Osteoblast (primary cell): ENCODE measurements around the gene PDCD10. TPM values are rescaled to one million over a fixed set of nuclear protein-coding genes. Genes with fewer than 3 reads are reported as not detected.

Experiments
- DNase-seq: peaks from one replicate; pipeline ENCODE4 v3.0.0; 2011; ENCODE audit warnings: low spot score, mixed read lengths; ENCODE audit not compliant: insufficient read length; ENCODE audit errors: missing footprints
- H2AFZ ChIP-seq: 2 replicates; pipeline ENCODE4 v1.6.0; 2011; ENCODE audit warnings: mild to moderate bottlenecking, low read length
- H3K27ac ChIP-seq: 2 replicates; pipeline ENCODE4 v1.5.1; 2011; ENCODE audit warnings: mild to moderate bottlenecking, low read depth, low read length, moderate library complexity
- H3K27me3 ChIP-seq: 2 replicates; pipeline ENCODE4 v1.6.0; 2012; ENCODE audit warnings: mild to moderate bottlenecking, control low read depth, inconsistent platforms, low read length, moderate library complexity; ENCODE audit not compliant: insufficient read depth
- H3K36me3 ChIP-seq: 2 replicates; pipeline ENCODE4 v1.5.1; 2011; ENCODE audit warnings: mild to moderate bottlenecking, low read length, control low read depth, moderate library complexity; ENCODE audit not compliant: insufficient read depth
- H3K4me1 ChIP-seq: 2 replicates; pipeline ENCODE4 v1.5.1; 2011; ENCODE audit warnings: mild to moderate bottlenecking, low read length, control low read depth, moderate library complexity; ENCODE audit not compliant: insufficient read depth
- H3K4me2 ChIP-seq: 2 replicates; pipeline ENCODE4 v1.6.0; 2011; ENCODE audit warnings: mild to moderate bottlenecking, low read length; ENCODE audit not compliant: insufficient read depth
- H3K4me3 ChIP-seq: fragments of 200-600 bp; sonication (generic); 3 replicates; pipeline ENCODE4 v1.5.1; 2012; ENCODE audit warnings: mild to moderate bottlenecking, low read length, inconsistent platforms; ENCODE audit not compliant: insufficient read depth
- H3K79me2 ChIP-seq: 2 replicates; pipeline ENCODE4 v1.6.0; 2012; ENCODE audit warnings: mild to moderate bottlenecking, low read length, control low read depth, inconsistent platforms; ENCODE audit not compliant: insufficient read depth
- H3K9me3 ChIP-seq: 2 replicates; pipeline ENCODE4 v1.5.1; 2011; ENCODE audit warnings: low read depth, low read length, control low read depth
- H4K20me1 ChIP-seq: 2 replicates; pipeline ENCODE4 v1.6.0; 2012; ENCODE audit warnings: mild to moderate bottlenecking, low read length, control low read depth; ENCODE audit not compliant: insufficient read depth
- total RNA-seq: library from RNA; depleted of rRNA; stranded (reverse); fragments of >200 nt; gene quantifications from 2 replicates; pipeline ENCODE4 v1.2.3, GENCODE V29; 2012
- TF ChIP-seq, protein P1 (sequence below): IDR thresholded peaks from 2 replicates; pipeline ENCODE4 v1.5.1; 2011; ENCODE audit warnings: mild to moderate bottlenecking, low read depth, low read length, moderate library complexity; ENCODE audit errors: extremely low read depth

Gene PDCD10
- total RNA-seq, 1 donor: 44.9 TPM

DNA sequence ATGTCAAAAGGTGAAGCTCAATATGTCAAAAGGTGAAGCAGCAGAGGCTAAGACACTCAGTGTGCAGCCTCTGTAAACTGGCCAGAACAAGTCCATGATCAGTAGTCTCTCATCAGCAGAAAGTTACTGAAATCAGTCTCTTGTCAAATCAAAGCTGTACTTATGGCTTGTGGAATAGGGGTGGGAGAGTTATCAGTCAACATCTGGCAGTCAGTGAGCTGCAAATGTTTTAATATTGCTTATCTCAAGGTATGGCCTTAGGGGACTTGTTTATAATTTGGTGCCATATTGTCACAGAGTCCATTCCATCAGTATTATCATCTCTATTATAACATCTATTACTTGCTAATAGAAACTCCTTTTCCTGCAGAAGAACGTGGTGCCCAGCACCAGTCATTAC is 66.0 kb downstream of the PDCD10 start:
- H3K4me3 ChIP-seq: no peak overlapping the region
- TF ChIP-seq, protein P1, sequence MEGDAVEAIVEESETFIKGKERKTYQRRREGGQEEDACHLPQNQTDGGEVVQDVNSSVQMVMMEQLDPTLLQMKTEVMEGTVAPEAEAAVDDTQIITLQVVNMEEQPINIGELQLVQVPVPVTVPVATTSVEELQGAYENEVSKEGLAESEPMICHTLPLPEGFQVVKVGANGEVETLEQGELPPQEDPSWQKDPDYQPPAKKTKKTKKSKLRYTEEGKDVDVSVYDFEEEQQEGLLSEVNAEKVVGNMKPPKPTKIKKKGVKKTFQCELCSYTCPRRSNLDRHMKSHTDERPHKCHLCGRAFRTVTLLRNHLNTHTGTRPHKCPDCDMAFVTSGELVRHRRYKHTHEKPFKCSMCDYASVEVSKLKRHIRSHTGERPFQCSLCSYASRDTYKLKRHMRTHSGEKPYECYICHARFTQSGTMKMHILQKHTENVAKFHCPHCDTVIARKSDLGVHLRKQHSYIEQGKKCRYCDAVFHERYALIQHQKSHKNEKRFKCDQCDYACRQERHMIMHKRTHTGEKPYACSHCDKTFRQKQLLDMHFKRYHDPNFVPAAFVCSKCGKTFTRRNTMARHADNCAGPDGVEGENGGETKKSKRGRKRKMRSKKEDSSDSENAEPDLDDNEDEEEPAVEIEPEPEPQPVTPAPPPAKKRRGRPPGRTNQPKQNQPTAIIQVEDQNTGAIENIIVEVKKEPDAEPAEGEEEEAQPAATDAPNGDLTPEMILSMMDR: no peak
- H3K4me2 ChIP-seq: no peak overlapping the region
- no peaks in the 10 kb centered on the region for H4K20me1 ChIP-seq
- no peaks in the 10 kb centered on the region for H3K4me1 ChIP-seq
- H3K9me3 ChIP-seq: no peaks in the 10 kb centered on the region
- H3K27ac ChIP-seq: no peak overlapping the region
- no peaks in the 10 kb centered on the region for H3K27me3 ChIP-seq
- peaks cover 4% of the 10 kb centered on the region for H3K36me3 ChIP-seq
- H3K79me2 ChIP-seq: no peaks in the 10 kb centered on the region
- H2AFZ ChIP-seq: no peak overlapping the region
- DNase-seq: no peak

DNA sequence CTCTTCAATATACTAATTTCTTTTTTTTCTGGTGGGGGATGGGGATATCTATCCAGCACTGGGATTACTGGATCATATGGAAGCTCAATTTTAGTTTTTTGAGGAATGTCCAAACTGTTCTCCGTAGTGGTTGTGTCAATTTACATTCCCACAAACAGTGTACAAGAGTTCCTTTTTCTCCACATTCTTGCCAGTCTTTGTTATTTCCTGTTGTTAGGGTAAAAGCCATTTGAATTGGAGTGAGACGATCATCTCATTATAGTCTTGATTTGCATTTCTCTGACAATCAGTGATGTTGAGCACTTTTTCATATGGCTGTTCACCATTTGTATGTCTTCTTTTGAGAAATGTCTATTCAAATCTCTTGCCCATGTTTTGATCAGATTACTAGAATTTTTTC is 68.1 kb downstream of the PDCD10 start:
- TF ChIP-seq, protein P1: no peak
- DNase-seq: no peak
- no peaks in the 10 kb centered on the region for H3K4me1 ChIP-seq
- no peak overlapping the region for H3K27ac ChIP-seq
- no peak overlapping the region for H2AFZ ChIP-seq
- no peaks in the 10 kb centered on the region for H3K79me2 ChIP-seq
- no peaks in the 10 kb centered on the region for H4K20me1 ChIP-seq
- no peaks in the 10 kb centered on the region for H3K9me3 ChIP-seq
- no peak overlapping the region for H3K4me3 ChIP-seq
- H3K4me2 ChIP-seq: no peak overlapping the region
- no peaks in the 10 kb centered on the region for H3K36me3 ChIP-seq
- H3K27me3 ChIP-seq: no peaks in the 10 kb centered on the region

DNA sequence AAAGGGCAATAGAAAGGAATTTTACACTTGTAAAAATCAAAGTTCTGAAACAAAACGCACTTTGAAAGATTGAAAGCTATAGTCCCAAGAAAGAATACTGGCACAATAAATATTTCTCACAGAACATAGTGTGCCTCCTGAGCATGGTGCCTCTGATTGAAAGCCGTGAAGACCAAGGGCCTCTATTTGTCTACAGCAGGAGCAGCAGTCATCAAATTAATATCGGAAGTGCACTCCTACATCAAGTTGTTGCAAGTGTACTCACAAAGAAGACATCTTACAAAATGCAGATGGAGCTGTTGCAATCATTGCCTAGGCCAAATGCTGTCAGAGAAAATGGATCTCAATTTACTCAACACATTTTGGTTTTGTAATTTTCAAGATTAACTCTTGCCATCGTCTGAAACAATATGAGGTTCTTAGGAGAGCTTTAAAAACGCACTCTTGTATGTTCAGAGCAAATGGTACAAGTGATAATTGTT is 71.7 kb downstream of the PDCD10 start:
- no peak for DNase-seq
- no peak overlapping the region for H3K27ac ChIP-seq
- no peak overlapping the region for H3K4me2 ChIP-seq
- H3K79me2 ChIP-seq: no peaks in the 10 kb centered on the region
- no peaks in the 10 kb centered on the region for H3K9me3 ChIP-seq
- TF ChIP-seq, protein P1: no peak
- no peaks in the 10 kb centered on the region for H3K27me3 ChIP-seq
- no peaks in the 10 kb centered on the region for H4K20me1 ChIP-seq
- H3K36me3 ChIP-seq: no peaks in the 10 kb centered on the region
- H3K4me1 ChIP-seq: no peaks in the 10 kb centered on the region
- no peak overlapping the region for H2AFZ ChIP-seq
- H3K4me3 ChIP-seq: no peak overlapping the region

DNA sequence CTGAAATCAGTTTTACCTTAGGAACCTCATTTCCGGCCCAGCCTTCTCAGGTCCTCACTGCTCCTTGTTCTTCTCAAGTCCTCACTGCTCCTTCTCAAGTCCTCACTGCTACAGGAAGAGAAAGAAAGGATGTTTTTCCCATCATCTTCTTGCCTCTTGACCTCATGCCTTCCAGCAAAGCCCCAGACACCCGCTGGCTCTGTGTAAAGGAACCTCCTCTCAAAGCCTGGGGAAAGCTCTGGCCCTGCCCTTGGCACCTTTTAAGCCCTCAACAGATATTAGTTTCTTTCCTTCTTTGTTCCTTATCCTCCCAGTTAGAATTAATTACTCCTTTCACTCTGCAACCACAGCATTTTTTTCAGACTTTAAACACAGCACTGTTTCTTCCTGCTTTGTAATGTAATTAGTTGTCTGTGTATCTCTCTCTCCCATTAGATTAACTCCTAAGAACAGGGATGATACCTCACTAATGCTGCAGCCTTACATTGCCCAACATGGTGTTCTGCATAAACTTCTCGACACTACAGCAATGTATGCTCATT is 76.9 kb downstream of the PDCD10 start:
- DNase-seq: no peak
- Histone ChIP-seq H3K4me3 (no peak overlapping the region), H3K9me3 (no peaks in the 10 kb centered on the region), H3K27me3 (no peaks in the 10 kb centered on the region), H4K20me1 (no peaks in the 10 kb centered on the region), H3K36me3 (no peaks in the 10 kb centered on the region), H3K4me1 (no peaks in the 10 kb centered on the region), H3K79me2 (no peaks in the 10 kb centered on the region), H3K27ac (no peak overlapping the region), H3K4me2 (no peak overlapping the region), H2AFZ (no peak overlapping the region)
- TF ChIP-seq, protein P1: no peak
